ENCODE data around the gene LSM14A.
"Not testable (repeated sequence)": the region's sequence is repeated elsewhere in the genome, so short reads cannot be mapped to it uniquely, and the experiment has no call there.

LSM14A gene

GRCh38 chr19:34154401-34154800 is 17.9 kb upstream of the LSM14A start:
- H3K4me3 ChIP-seq (ENCODE audit: low read depth, low read length): no peak overlapping the region
- TF ChIP-seq MYC (IDR thresholded peaks at IDR 0.05; ENCODE audit: low read depth, low read length) (no peak), MAX (IDR thresholded peaks at IDR 0.05; ENCODE audit: low read depth, low read length) (no peak), POLR2A (IDR thresholded peaks at IDR 0.05; ENCODE audit: extremely low read depth, insufficient read length) (no peak), CTCF (IDR thresholded peaks at IDR 0.05; ENCODE audit: low read depth, low read length) (no peak)
- DNase-seq (ENCODE audit: low read depth): no peak

- TF ChIP-seq MYC (IDR thresholded peaks at IDR 0.05; ENCODE audit: low read depth, low read length): no peak
- TF ChIP-seq CTCF (IDR thresholded peaks at IDR 0.05; ENCODE audit: low read depth, low read length): no peak
- TF ChIP-seq MAX (IDR thresholded peaks at IDR 0.05; ENCODE audit: low read depth, low read length): no peak
- no peak for TF ChIP-seq POLR2A (IDR thresholded peaks at IDR 0.05; ENCODE audit: extremely low read depth, insufficient read length)
- no peak for DNase-seq (ENCODE audit: low read depth)
- H3K4me3 ChIP-seq (ENCODE audit: low read depth, low read length): no peak overlapping the region
Observed at GRCh38 chr19:34155686-34156085, 16.6 kb upstream of the LSM14A start.

- peak; percentile 28 for DNase-seq (ENCODE audit: low read depth)
Observed at GRCh38 chr19:34158966-34159365, 13.3 kb upstream of the LSM14A start.

GRCh38 chr19:34159541-34159940 is 12.8 kb upstream of the LSM14A start:
- DNase-seq (ENCODE audit: low read depth); H3K4me3 ChIP-seq (ENCODE audit: low read depth, low read length): not testable (repeated sequence)

More at GRCh38 chr19:34158966-34159365, 13.3 kb upstream of the LSM14A start:
- H3K4me3 ChIP-seq (ENCODE audit: low read depth, low read length): not testable (repeated sequence)

GRCh38 chr19:34161902-34162301 is 10.4 kb upstream of the LSM14A start:
- not testable (repeated sequence) for H3K4me3 ChIP-seq (ENCODE audit: low read depth, low read length); DNase-seq (ENCODE audit: low read depth)

GRCh38 chr19:34165295-34165738 is 7.0 kb upstream of the LSM14A start:
- TF ChIP-seq MAX (IDR thresholded peaks at IDR 0.05; ENCODE audit: low read depth, low read length): no peak
- no peak for TF ChIP-seq MYC (IDR thresholded peaks at IDR 0.05; ENCODE audit: low read depth, low read length)
- DNase-seq (ENCODE audit: low read depth): peak; percentile 38
- H3K4me3 ChIP-seq (ENCODE audit: low read depth, low read length): no peak overlapping the region

- not testable (repeated sequence) for DNase-seq (ENCODE audit: low read depth); H3K4me3 ChIP-seq (ENCODE audit: low read depth, low read length)
Observed at GRCh38 chr19:34169475-34170199, 2.7 kb upstream of the LSM14A start.

- DNase-seq (ENCODE audit: low read depth): no peak
- TF ChIP-seq CTCF (IDR thresholded peaks at IDR 0.05; ENCODE audit: low read depth, low read length) (no peak), MAX (IDR thresholded peaks at IDR 0.05; ENCODE audit: low read depth, low read length) (no peak), MYC (IDR thresholded peaks at IDR 0.05; ENCODE audit: low read depth, low read length) (no peak), POLR2A (IDR thresholded peaks at IDR 0.05; ENCODE audit: extremely low read depth, insufficient read length) (no peak)
Observed at GRCh38 chr19:34171539-34171876, 796 bp upstream of the LSM14A start.

More at GRCh38 chr19:34171539-34171876, 796 bp upstream of the LSM14A start:
- peak overlapping the region; percentile 73 for H3K4me3 ChIP-seq (ENCODE audit: low read depth, low read length)

All from NB4 (cell line).